Natural killer cell (primary cell): Measurements from ENCODE around the gene FAM186B. TPM values are rescaled to one million over a fixed set of nuclear protein-coding genes. Genes with fewer than 3 reads are reported as not detected.
A peak's percentile ranks its signal among the peaks of the same experiment; 100 is the strongest.

Experiments
- ATAC-seq, 3 donors: fragments of 150-1000 bp in 2 of 3; fragments of 200-7000 bp in 1 of 3; cut with Tn5 transposase; 1 replicate in 1 of 3; 2 replicates in 2 of 3; pipeline ENCODE4 v1.10.0; 2021; ENCODE audit warnings: mild to moderate bottlenecking in 2 of 3, moderate library complexity in 2 of 3
- DNase-seq, 2 donors: peaks; one replicate each; pipeline versions ENCODE4 v3.0.0 to v3.0.0-alpha.2; 2013 to 2021; ENCODE audit warnings: mixed read lengths in 1 of 2
- H3K27ac ChIP-seq: one replicate; pipeline ENCODE4 v1.5.1; 2013; ENCODE audit warnings: mild to moderate bottlenecking, low read length
- H3K27me3 ChIP-seq: one replicate; pipeline ENCODE4 v1.6.1; 2013; ENCODE audit warnings: low read length; ENCODE audit not compliant: control insufficient read depth, insufficient read depth
- H3K36me3 ChIP-seq: one replicate; pipeline ENCODE4 v1.6.1; 2013; ENCODE audit warnings: low read length; ENCODE audit not compliant: control insufficient read depth, insufficient read depth
- H3K4me1 ChIP-seq: one replicate; pipeline ENCODE4 v1.6.1; 2013; ENCODE audit warnings: low read length; ENCODE audit not compliant: control insufficient read depth, insufficient read depth
- H3K4me3 ChIP-seq: one replicate; pipeline ENCODE4 v1.5.1; 2013; ENCODE audit warnings: low read length
- H3K9me3 ChIP-seq: one replicate; pipeline ENCODE4 v1.6.1; 2013; ENCODE audit warnings: low read length; ENCODE audit not compliant: control insufficient read depth, insufficient read depth
- H3K27ac Mint-ChIP-seq, 2 donors: one replicate each; pipeline ENCODE4 v1.8.0; 2022; ENCODE audit warnings: mild to moderate bottlenecking in 2 of 2, mixed read lengths in 2 of 2, moderate library complexity in 1 of 2
- H3K27me3 Mint-ChIP-seq, 2 donors: one replicate each; pipeline ENCODE4 v1.8.0; 2022; ENCODE audit warnings: low read depth in 2 of 2, mixed read lengths in 2 of 2
- H3K36me3 Mint-ChIP-seq: one replicate; pipeline ENCODE4 v1.8.0; 2022; ENCODE audit warnings: mixed read lengths
- H3K4me1 Mint-ChIP-seq, 2 donors: one replicate each; pipeline ENCODE4 v1.8.0; 2022; ENCODE audit warnings: mixed read lengths in 2 of 2
- H3K4me3 Mint-ChIP-seq: one replicate; pipeline ENCODE4 v1.8.0; 2022; ENCODE audit warnings: mild to moderate bottlenecking, moderate library complexity, mixed read lengths
- H3K9me3 Mint-ChIP-seq, 2 donors: one replicate each; pipeline ENCODE4 v1.8.0; 2022; ENCODE audit warnings: mixed read lengths in 2 of 2
- WGBS: methylation state at CpG from one replicate; pipeline ENCODE4 v1.1.7; 2013; ENCODE audit warnings: missing lambda C conversion rate; ENCODE audit not compliant: insufficient coverage; 5-methylcytosine and 5-hydroxymethylcytosine counted together
- intact Hi-C: fragments of 100-400 bp; cut with micrococcal nuclease; formaldehyde crosslinking; loops from one replicate; pipeline ENCODE4 v1.14.2; 2022
- total RNA-seq, 4 donors: library from RNA; stranded (reverse); fragments of 120-200 nt in 1 of 4; gene quantifications; one replicate each; pipeline versions ENCODE4 v1.2.3 to v1.2.4, GENCODE V29; 2013 to 2022
- TF ChIP-seq, protein P1 (sequence below): fragments of 200-600 bp; IDR thresholded peaks from one replicate; pipeline ENCODE4 v1.8.0; 2022; ENCODE audit warnings: antibody characterized with exemption

FAM186B gene
- total RNA-seq, 3 donors from 2014 or later (not counting 1 experiment from before 2014, with no cell fraction given): 0.56 to 0.85 (median 0.77) TPM

DNA sequence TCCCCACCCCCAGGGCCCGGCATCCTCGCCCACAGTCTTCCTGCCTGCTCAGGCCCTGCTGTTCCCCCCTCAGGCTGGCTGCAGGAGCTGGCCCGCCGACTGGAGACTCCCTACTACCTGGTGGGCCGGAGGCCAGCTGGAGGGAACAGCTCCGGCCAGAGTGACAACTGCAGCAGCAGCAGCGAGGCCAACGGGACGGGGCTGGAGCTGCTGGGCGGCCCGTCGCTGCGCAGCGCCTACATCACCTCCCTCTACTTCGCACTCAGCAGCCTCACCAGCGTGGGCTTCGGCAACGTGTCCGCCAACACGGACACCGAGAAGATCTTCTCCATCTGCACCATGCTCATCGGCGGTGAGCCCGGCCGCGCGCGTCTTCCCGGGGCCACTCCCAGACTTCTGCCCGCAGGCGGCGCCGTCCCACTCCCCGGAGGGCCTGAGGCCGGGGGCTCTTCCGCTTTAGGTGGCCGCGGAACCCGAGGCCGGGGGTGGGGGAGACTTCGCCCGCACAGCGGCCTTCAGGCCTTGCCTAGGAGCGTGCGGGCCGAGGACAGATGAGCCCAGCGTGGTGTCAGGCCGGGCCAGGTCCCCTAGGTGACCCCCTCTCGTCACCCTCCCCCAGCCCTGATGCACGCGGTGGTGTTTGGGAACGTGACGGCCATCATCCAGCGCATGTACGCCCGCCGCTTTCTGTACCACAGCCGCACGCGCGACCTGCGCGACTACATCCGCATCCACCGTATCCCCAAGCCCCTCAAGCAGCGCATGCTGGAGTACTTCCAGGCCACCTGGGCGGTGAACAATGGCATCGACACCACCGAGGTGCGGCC lies 56.4 kb downstream of the FAM186B start:
- Histone ChIP-seq H3K27me3 (peaks cover 7% of the 10 kb centered on the region), H3K4me3 (peak overlapping the region; percentile 29), H3K36me3 (no peaks in the 10 kb centered on the region), H3K27ac (no peak overlapping the region), H3K9me3 (no peaks in the 10 kb centered on the region), H3K4me1 (peaks cover 13% of the 10 kb centered on the region)
- Mint-ChIP-seq H3K9me3 (no peaks in the 10 kb centered on the region), H3K27me3 (peaks cover 6 to 34% of the 10 kb centered on the region in 2 donors), H3K4me1 (peaks cover 0 to 17% of the 10 kb centered on the region in 2 donors), H3K4me3 (peak overlapping the region; percentile 79), H3K27ac (peak overlapping the region in 1 of 2 donors; percentile 22), H3K36me3 (no peaks in the 10 kb centered on the region)
- WGBS: 18% methylated on average over 70 of the region's 70 CpGs
- ATAC-seq: peak; percentile 45 to 70 (median 66)
- TF ChIP-seq, protein P1, sequence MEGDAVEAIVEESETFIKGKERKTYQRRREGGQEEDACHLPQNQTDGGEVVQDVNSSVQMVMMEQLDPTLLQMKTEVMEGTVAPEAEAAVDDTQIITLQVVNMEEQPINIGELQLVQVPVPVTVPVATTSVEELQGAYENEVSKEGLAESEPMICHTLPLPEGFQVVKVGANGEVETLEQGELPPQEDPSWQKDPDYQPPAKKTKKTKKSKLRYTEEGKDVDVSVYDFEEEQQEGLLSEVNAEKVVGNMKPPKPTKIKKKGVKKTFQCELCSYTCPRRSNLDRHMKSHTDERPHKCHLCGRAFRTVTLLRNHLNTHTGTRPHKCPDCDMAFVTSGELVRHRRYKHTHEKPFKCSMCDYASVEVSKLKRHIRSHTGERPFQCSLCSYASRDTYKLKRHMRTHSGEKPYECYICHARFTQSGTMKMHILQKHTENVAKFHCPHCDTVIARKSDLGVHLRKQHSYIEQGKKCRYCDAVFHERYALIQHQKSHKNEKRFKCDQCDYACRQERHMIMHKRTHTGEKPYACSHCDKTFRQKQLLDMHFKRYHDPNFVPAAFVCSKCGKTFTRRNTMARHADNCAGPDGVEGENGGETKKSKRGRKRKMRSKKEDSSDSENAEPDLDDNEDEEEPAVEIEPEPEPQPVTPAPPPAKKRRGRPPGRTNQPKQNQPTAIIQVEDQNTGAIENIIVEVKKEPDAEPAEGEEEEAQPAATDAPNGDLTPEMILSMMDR: peak; percentile 19
- intact Hi-C loops: no loop called here
- peak in 1 of 2 donors; percentile 57 for DNase-seq

DNA sequence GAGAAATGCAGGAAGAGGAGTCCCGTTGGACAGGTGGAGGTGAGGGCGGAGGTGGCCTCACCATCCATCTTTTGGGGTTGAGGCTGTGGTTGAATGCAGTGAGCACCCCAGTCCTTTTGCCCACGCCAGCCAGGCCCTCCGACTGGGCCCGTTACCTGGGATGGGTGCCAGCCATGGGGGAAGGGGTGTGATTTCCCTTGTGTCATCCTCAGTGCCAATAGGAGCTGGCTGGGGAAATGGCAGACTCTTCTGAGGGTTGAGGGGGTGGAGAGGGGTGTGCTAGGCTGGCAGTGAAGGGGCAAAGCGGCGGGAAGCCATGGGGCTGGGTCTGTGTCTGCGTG lies 57.0 kb downstream of the FAM186B start:
- Histone ChIP-seq H3K27me3 (peaks cover 7% of the 10 kb centered on the region), H3K36me3 (no peaks in the 10 kb centered on the region), H3K4me3 (peak overlapping the region; percentile 29), H3K9me3 (no peaks in the 10 kb centered on the region), H3K27ac (no peak overlapping the region), H3K4me1 (peaks cover 13% of the 10 kb centered on the region)
- intact Hi-C loops: no loop called here
- 44% methylated on average over 8 of the region's 8 CpGs for WGBS
- DNase-seq (no peak), ATAC-seq (peak in 1 of 3 donors; percentile 18)
- Mint-ChIP-seq H3K27ac (no peak overlapping the region), H3K36me3 (no peaks in the 10 kb centered on the region), H3K9me3 (no peaks in the 10 kb centered on the region), H3K4me1 (peaks cover 0 to 17% of the 10 kb centered on the region in 2 donors), H3K4me3 (peak overlapping the region; percentile 63), H3K27me3 (peaks cover 11 to 34% of the 10 kb centered on the region in 2 donors)
- TF ChIP-seq, protein P1: no peak

DNA sequence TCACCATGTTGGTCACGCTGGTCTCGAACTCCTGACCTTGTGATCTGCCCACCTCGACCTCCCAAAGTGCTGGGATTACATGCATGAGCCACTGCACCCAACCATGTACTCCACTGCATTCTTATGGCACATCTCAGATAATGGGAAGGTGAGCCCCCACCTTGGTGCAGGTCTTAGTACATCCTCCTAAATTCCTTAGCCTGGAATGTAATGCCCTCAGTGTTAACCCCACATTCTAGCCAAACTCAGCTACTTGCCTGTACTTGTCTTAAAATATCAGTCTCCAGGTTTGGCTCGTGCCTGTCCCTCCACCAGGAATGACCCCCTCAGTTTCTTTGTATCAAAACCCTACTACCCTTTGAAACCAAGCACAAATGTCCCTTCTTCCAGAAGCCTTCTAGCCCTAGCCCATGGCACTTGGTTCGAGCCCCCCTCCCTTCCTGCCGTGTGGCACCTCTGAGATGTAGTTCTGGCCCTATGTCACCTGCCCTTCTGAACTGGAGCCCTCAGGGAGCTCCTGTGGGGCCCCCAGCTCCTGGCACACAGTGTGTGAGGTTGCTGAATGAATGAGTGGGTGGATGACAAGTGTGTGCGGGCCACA lies 58.2 kb downstream of the FAM186B start:
- H3K4me1 Mint-ChIP-seq: peaks cover 0 to 17% of the 10 kb centered on the region in 2 donors
- no peaks in the 10 kb centered on the region for H3K36me3 Mint-ChIP-seq
- Histone ChIP-seq H3K4me1 (peaks cover 13% of the 10 kb centered on the region), H3K27ac (no peak overlapping the region), H3K9me3 (no peaks in the 10 kb centered on the region), H3K4me3 (no peak overlapping the region), H3K27me3 (peaks cover 7% of the 10 kb centered on the region), H3K36me3 (no peaks in the 10 kb centered on the region)
- H3K9me3 Mint-ChIP-seq: no peaks in the 10 kb centered on the region
- DNase-seq (no peak), ATAC-seq (no peak)
- 80% methylated on average over 7 of the region's 7 CpGs for WGBS
- intact Hi-C loops: no loop called here
- no peak overlapping the region for H3K4me3 Mint-ChIP-seq
- TF ChIP-seq, protein P1: no peak
- no peak overlapping the region for H3K27ac Mint-ChIP-seq
- H3K27me3 Mint-ChIP-seq: peaks cover 14 to 30% of the 10 kb centered on the region in 2 donors
